Right ventricle myocardium inferior (tissue), 1 donor: ENCODE measurements around the gene CD300E. TPM values are rescaled to one million over a fixed set of nuclear protein-coding genes. Genes with fewer than 3 reads are reported as not detected.
"Not testable (repeated sequence)": the region's sequence is repeated elsewhere in the genome, so short reads cannot be mapped to it uniquely, and the experiment has no call there.

Experiments used
- ATAC-seq: fragments of 200-7000 bp; cut with Tn5 transposase; one replicate; pipeline ENCODE4 v1.9.1; 2020; ENCODE audit warnings: mild to moderate bottlenecking, moderate library complexity
- DNase-seq: peaks from one replicate; pipeline ENCODE4 v3.0.0; 2021; ENCODE audit errors: missing footprints
- intact Hi-C: fragments of 100-400 bp; cut with DNase I; formaldehyde crosslinking; loops from one replicate; pipeline ENCODE4 v1.11.0; 2022
- total RNA-seq: library from RNA; stranded (reverse); fragmentation: NEBNext Ultra II Directional; extraction: Animal tissue kit (Norgen Biotek cat#: 25700); gene quantifications from one replicate; pipeline ENCODE4 v1.2.1, GENCODE V29; 2021
- donor health status: DM: no; HTN: yes; CAD: no; lungs with severe emphysema.

Gene CD300E
- total RNA-seq, 1 donor from 2014 or later = 0.46 TPM

DNA sequence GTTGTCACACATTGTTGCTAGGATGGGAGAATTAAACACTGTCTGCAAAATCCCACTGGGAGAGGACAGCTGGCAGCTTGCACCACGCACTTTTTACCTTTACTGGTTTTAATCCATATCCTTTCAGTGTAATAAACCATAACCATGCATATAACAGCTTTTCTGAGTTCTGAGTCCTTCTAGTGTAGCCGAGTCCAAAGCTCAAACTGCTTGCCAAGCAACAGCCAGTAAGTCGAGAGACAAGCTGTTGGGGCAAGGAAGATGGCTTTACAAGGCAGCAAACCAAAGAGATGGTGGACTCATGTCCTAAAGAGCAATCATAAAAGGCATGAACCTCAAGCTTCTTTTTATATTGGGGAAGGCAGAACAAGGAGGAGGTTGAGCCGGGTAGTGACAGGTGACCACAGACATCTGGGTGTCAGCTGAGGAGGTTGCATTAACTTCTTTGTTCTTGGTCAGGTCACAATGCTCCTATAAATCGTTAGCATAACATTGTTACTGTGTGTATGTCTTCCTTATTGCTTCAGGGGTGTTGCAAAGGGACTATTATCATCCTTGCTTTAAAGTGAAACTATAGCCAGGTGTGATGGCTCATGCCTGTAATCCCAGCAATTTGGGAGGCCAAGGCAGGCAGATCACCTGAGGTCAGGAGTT is 48.9 kb downstream of the CD300E start:
- intact Hi-C loops = no loop called here
- DNase-seq = no peak
- ATAC-seq = no peak

DNA sequence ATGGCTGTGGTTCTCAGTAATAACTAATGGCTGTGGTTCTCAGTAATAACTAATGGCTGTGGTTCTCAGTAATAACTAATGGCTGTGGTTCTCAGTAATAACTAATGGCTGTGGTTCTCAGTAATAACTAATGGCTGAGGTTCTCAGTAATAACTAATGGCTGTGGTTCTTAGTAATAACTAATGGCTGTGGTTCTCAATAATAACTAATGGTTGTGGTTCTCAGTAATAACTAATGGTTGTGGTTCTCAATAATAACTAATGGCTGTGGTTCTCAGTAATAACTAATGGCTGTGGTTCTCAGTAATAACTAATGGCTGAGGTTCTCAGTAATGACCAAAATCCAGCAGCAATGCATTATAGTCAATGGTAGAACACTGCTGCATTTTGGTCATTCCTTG is 49.9 kb downstream of the CD300E start:
- ATAC-seq, DNase-seq, intact Hi-C loops: not testable (repeated sequence)

- no peak for ATAC-seq
Observed at GRCh38 chr17:74573169-74573568, 50.4 kb downstream of the CD300E start.

GRCh38 chr17:74571621-74572270 is 51.8 kb downstream of the CD300E start:
- ATAC-seq = no peak
- intact Hi-C loops = no loop called here

More at GRCh38 chr17:74573169-74573568, 50.4 kb downstream of the CD300E start:
- DNase-seq = no peak
- intact Hi-C loops = no loop called here

GRCh38 chr17:74569020-74570003 is 54.2 kb downstream of the CD300E start:
- intact Hi-C loops = no loop called here

More at GRCh38 chr17:74571621-74572270, 51.8 kb downstream of the CD300E start:
- DNase-seq = no peak

GRCh38 chr17:74568106-74568873 is 55.2 kb downstream of the CD300E start:
- no peak for DNase-seq
- intact Hi-C loops = no loop called here
- ATAC-seq = no peak

More at GRCh38 chr17:74569020-74570003, 54.2 kb downstream of the CD300E start:
- peak; percentile 85 for DNase-seq
- ATAC-seq = peak; percentile 63

DNA sequence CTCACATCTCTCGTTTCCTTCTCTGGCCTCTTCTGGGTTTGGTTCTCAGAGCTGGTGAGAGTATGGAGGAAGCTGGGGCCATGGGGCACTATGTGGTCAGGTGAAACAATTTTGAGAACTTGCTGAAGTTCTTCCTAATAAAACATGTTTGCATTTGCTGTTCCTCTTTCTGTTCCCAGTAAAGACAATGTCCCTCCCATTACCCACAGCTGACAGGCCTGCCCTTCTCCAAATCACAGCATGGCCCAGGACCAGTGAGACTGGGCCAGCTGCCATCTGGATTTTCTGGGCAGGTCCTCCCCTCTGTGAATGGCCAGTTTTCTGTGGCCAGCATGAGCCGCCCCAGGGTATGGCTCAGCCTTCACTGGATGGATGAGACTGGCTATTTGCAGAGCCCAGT is 56.1 kb downstream of the CD300E start, which contains the start of gene CD300H:
Gene CD300H, minus strand, starts transcription at position 113 of the 400 bp plus-strand sequence.
- DNase-seq = no peak
- ATAC-seq = peak; percentile 37
- intact Hi-C loops = no loop called here

GRCh38 chr17:74566132-74566753 is 57.3 kb downstream of the CD300E start:
- intact Hi-C loops = no loop called here
- DNase-seq (no peak), ATAC-seq (no peak)

DNA sequence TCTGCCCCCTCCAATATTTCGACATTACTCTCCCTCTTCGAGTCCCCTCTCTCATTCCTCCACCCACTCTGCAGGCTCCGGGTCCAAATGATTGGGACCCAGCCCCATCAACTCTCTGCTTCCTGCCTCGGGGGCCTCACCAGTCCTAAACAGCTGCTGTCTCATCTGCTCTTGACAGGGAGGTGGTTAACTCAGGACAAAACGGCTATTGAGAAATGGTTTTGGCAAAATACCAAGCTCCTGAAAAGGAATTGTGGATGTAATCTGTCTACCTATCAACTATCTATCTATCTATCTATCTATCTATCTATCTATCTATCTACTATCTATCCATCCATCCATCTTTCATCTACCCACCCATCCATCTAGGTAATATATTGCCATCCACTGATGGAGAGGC is 58.4 kb downstream of the CD300E start:
- ATAC-seq = no peak

DNA sequence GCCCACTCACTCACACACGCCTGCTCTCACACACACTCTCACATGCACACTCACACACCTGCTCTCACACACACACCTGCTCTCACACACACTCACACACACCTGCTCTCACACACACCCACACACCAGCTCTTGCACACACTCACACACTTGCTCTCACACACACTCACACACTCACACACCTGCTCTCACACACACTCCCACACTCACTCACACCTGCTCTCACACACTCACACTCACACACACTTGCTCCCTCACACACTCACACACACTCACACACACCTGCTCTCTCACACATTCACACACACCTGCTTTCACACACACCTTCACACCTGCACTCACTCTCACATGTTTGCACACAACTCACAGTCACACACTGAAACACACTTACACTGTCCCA is 60.2 kb downstream of the CD300E start:
- ATAC-seq = no peak
- intact Hi-C loops = no loop called here

More for the DNA sequence above, 58.4 kb downstream of the CD300E start:
- DNase-seq = no peak
- intact Hi-C loops = no loop called here

GRCh38 chr17:74561586-74561985 is 62.0 kb downstream of the CD300E start:
- ATAC-seq = no peak
- intact Hi-C loops = no loop called here

More for the DNA sequence above, 60.2 kb downstream of the CD300E start:
- no peak for DNase-seq

More at GRCh38 chr17:74561586-74561985, 62.0 kb downstream of the CD300E start:
- no peak for DNase-seq

Other genes starting within 250 kb of the CD300E start
- gene GPRC5C, start 191.7 kb downstream of the CD300E start, total RNA-seq = 37.2 TPM
- 2.4 TPM for gene CD300A, start 157.1 kb downstream of the CD300E start, total RNA-seq
- 0.19 TPM for gene CD300LB, start 92.3 kb downstream of the CD300E start, total RNA-seq
- gene CD300C, start 77.6 kb downstream of the CD300E start, total RNA-seq = 1.2 TPM
- gene CD300H, start 56.2 kb downstream of the CD300E start, total RNA-seq = not detected
- not detected for gene CD300LD, start 31.5 kb downstream of the CD300E start, total RNA-seq
- 0.35 TPM for gene CD300LF, start 89.2 kb upstream of the CD300E start, total RNA-seq
- 2.6 TPM for gene RAB37, start 113.5 kb upstream of the CD300E start, total RNA-seq
- gene NHERF1, start 124.9 kb upstream of the CD300E start, total RNA-seq = 15.9 TPM
- gene NAT9, start 152.6 kb upstream of the CD300E start, total RNA-seq = 19.4 TPM
- 1.2 TPM for gene GRIN2C, start 236.1 kb upstream of the CD300E start, total RNA-seq
- 4.3 TPM for gene FDXR, start 249.3 kb upstream of the CD300E start, total RNA-seq